Islet precursor cell (in vitro differentiated cells): ENCODE results near the gene KIDINS220.
"Not testable (repeated sequence)": the region's sequence is repeated elsewhere in the genome, so short reads cannot be mapped to it uniquely, and the experiment has no call there.

Source experiments
- DNase-seq: peaks from one replicate; pipeline ENCODE4 v3.0.0-alpha.2; 2018

The KIDINS220 gene

DNA sequence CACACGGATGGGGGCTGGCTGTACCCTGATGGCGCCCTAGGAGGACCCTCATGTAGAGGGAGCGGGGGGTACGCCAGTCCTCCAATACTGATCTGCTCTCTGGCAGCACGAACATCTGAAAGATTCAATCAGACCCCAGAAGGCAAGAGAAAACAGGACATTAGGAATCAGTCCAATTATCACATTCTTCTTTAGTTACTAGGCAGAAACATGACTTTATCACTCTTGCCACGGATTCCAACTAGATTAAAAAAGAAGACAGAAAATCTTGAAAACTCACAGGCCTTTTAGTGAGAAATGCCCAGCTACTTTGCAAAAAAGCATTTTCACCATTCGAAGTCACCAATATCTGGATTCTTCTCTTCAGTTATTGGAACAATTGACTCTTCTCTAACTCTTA is 87.2 kb downstream of the KIDINS220 start:
- no peak for DNase-seq

- no peak for DNase-seq
These were observed 94.2 kb downstream of the KIDINS220 start for GRCh38 chr2:8743261-8743660.

DNA sequence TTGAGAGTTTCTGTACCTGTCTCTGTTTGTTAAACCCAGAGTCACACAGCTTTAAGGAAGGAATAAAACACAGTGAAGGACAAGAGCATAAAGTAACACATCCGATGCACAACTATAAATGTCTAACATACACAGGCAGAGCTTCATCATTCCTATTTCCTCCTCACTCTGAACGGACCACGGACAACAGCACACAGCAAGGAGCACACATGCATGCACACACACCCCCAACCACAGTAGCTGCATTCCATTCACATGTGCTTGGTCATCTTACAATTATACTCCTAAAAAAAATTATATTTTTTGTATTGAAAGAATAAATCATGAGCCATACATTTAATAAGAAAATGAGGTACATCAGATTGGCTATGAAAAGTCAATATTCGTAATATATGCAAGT is 97.3 kb downstream of the KIDINS220 start:
- DNase-seq = no peak

- DNase-seq = no peak
These were observed 99.7 kb downstream of the KIDINS220 start for GRCh38 chr2:8737571-8738175.

GRCh38 chr2:8732601-8733000 is 104.8 kb downstream of the KIDINS220 start:
- no peak for DNase-seq

GRCh38 chr2:8729939-8730338 is 107.5 kb downstream of the KIDINS220 start:
- DNase-seq = no peak

DNA sequence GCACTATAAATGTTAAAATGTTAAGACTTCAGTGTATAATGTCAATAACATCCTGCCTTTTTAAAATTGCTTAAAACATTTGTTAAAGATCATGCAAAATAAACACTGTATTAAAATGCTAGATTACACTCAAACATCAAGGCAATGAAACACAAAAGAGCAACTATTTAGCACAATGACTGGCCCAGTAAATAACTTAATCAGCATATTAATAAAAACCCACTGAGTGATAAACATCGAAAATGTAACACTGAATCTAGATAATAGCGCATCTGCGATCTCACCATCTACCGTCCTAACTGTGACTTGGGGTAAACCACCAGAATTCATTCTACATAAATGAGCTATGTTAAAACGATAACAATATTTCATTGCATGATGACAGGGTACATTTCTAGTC is 108.3 kb downstream of the KIDINS220 start:
- DNase-seq = not testable (repeated sequence)

- DNase-seq = no peak
These were observed 109.0 kb downstream of the KIDINS220 start for GRCh38 chr2:8728305-8729015.

- no peak for DNase-seq
These were observed 111.6 kb downstream of the KIDINS220 start for GRCh38 chr2:8725838-8726237.

GRCh38 chr2:8722986-8723385 is 114.4 kb downstream of the KIDINS220 start:
- DNase-seq = no peak

GRCh38 chr2:8721410-8721809 is 116.0 kb downstream of the KIDINS220 start:
- no peak for DNase-seq

DNA sequence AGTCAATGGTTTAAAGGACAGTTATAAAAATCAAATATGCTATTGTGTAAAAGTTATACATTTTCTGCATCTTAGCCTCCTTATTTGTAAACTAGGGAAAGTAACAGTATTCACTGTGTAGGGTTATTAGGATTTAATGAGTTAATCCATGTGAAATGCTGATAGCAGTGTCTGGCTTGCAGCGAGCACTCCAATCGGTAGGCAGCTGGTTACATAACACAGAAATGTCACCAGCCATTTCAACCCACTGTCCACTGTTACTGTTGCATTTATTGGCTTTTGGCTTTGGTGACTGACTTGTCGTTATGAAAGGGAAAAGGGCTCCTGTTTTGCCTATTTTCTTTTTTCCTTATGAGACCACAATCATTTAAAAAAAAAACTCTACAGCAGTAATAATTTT is 116.7 kb downstream of the KIDINS220 start:
- no peak for DNase-seq

DNA sequence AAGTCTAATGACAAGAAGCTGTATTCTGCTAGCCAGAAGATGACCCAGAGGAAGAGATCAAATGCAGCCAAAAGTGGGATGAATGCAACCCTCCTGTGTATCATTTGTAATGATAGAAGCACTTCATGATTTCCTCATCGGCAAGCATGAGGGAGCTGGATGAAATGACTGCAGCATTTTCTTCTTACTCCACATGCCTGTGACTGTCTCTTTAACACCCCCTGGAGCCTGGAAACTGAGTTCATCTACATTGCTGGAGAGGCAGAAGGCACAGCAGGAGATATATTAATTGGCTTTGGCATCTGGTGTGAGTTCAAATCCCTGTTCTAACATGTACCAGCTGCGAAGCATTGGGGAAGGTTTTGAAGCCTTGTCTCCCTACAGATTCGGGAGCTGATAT is 117.9 kb downstream of the KIDINS220 start:
- DNase-seq = no peak

DNA sequence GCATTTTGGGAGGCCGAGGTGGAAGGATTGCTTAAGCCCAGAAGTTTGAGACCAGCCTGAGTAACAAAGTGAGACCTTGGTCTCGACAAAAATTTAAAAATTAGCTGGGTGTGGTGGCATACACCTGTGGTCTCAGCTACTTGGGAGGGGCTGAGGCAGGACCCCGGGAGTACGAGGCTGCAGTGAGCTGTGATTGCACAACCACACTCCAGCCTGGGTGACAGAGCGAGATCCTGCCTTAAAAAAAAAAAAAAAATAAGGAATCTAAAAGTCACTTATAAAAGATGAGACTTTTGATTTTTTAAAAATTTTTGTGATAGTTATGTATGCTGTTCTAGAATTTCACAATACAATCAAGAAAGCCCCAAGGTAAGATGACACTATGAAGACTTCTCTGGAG is 122.4 kb downstream of the KIDINS220 start:
- DNase-seq = no peak

- no peak for DNase-seq
These were observed 123.1 kb downstream of the KIDINS220 start for GRCh38 chr2:8714283-8714682.

- no peak for DNase-seq
These were observed 126.5 kb downstream of the KIDINS220 start for GRCh38 chr2:8710951-8711350.

DNA sequence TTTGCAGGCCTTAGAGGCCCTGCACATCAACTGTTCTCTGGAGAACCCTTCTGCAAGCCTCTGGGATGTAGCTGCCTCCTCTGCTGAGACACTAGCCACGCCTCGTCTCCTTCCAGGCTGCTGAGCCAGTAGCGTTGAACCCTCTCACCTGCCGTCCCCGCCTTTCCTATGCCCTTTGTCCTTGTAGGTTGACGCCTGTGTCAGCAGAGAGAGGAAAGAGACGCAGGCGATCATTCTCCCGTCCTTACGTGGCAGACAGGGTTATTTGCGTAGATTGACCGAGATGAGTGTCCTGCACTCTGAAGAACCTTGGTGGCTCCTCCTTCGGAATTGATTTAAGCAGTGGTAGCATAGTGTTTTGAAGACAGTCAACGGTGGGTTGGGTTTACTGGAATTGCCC is 127.8 kb downstream of the KIDINS220 start:
- no peak for DNase-seq

- no peak for DNase-seq
These were observed 132.5 kb downstream of the KIDINS220 start for GRCh38 chr2:8704906-8705305.

DNA sequence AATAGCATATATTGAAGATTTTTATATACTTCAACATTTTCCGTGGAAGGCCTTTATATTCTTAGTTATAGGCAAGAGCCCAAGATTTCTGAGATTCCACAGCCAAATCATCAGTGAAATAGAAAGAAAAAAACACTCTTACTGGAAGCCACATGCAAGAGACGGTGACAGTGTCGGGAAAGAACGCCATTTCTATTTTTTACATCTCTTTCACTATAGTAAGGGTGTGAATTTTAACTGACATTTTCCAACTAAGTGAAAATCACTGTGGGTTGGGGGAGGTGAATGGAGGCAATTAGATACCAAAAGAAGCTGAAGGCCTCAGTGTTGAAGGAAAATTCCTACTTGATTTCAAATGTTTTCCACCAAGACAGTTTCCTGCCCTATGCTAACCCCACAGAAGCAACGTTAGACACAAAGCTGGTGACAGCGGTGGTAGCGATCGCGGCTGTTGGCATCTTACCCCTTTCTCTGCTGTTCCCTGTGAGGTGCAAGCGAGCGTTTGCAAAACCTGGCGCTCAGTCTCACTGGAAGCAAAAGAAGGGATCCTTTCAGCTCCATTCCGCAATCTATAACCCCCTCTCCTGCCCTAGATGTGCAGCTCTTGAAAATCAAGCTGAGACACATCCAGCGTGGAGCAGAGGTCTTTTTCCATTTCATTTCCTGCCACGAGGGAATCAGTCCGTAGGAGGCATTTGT is 135.6 kb downstream of the KIDINS220 start:
- DNase-seq = no peak

DNA sequence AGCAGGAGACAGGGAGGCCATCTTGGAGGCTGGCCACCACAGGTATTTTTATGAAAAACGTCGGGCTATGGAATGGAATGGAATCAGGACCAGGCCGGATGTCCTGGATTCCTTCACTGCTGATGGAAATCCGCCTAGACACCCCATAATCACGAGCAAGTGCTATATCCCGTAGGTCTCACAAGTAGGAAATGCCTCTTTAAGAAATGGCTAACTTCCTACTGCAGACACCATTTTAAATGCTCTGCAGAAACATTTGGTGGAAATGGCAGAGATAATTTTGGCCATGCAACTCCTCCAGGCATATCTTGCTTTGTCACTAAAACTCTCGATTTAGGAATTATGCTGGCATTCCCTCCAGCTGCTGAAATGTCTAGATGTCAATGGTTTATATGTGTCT is 137.6 kb downstream of the KIDINS220 start:
- no peak for DNase-seq

GRCh38 chr2:8697190-8697589 is 140.2 kb downstream of the KIDINS220 start:
- DNase-seq = no peak

DNA sequence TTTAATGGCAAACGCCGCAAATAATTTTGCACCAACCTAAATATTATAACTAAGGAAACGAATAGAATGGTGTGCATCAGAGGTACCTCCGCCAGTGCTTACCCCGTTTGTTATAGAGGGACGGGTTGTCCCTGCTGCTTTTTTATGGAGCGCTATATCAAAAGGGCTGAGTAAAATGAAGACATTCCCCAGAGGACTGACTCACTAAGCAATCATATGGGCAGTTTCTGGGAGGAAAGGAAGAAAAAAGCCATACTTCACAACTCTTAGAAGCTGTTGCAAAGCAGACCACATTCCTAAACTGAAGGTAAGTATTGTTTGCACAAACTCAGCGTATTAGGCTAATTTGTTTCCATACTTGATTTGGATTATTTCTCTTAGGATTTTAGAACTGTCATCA is 142.7 kb downstream of the KIDINS220 start:
- no peak for DNase-seq

- peak; percentile 74 for DNase-seq
These were observed 144.1 kb downstream of the KIDINS220 start for GRCh38 chr2:8693157-8693821.

DNA sequence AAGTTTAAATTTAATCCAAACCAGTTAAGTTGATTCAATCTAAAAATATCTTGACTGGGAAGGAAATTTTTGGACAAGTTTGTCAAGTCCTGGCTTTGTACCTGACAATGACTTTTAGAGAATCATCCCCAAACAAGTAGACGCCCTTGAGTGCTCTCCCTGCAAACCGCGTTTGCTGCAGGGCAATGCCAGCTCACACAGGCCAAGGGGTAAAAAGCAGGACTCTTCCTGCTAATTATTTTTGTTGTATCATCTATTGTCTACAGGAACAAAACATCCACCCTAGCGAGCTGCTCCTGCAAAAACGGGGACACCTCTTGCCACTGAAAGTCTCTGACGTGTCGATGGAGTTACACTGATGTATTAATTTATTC is 144.6 kb downstream of the KIDINS220 start:
- no peak for DNase-seq
